CD4-positive, alpha-beta T cell treated with Interleukin-10 for 1 hour (primary cell): ENCODE measurements around the gene DDA1.
"Not testable (repeated sequence)": the region's sequence is repeated elsewhere in the genome, so short reads cannot be mapped to it uniquely, and the experiment has no call there.

Source experiments
- DNase-seq: peaks from one replicate; pipeline ENCODE4 v3.0.0-alpha.2; 2020

The DDA1 gene

DNA sequence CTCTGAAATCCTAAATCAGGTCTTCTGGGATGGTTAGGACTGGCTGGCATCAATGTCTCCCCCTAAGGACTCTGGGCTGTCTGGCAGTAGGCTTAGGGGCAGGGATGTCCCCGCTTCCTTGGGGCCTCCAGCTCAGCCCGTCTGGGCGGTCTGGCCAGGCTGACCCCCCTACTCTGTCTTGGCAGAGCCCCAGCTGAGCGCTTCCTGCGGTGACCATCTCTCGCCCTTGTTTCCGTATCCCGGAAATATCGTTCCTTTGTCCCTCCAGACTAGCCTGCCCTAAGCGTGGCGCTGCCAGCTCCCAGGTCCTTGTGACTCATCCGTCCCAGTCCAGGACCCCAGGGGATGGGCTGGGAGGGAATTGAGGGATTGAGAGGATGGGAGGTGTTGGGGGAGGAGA is 39.3 kb downstream of the DDA1 start:
- no peak for DNase-seq

DNA sequence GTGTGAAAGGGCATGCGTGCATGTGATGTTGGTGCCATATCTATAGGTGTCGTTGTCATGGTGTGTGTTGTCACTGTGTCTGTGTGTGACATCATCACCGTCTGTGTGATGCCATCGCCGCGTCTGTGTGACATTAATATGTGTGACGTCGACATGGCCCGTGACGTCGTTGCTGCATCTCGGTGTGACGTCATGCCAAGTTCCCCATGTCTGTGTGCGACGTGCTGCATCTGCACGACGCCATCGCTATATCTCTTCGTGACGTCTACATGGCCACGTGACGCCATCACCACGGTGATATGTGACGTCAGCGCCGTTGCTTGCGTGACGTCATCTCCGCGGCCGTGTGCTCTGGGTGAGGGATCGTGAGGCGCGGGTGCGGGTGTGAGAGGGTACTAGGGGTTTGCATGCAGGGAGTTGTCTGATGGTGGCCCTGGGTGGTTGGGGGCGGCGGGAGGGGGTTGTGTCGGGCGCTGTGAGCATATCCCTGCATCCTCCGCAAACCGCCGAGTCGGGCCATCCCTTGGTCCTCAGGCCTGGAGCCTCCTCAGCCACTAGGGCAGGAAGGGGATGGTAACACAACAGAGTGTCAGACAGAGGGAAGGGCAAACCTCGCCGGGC is 42.6 kb downstream of the DDA1 start:
- no peak for DNase-seq

DNA sequence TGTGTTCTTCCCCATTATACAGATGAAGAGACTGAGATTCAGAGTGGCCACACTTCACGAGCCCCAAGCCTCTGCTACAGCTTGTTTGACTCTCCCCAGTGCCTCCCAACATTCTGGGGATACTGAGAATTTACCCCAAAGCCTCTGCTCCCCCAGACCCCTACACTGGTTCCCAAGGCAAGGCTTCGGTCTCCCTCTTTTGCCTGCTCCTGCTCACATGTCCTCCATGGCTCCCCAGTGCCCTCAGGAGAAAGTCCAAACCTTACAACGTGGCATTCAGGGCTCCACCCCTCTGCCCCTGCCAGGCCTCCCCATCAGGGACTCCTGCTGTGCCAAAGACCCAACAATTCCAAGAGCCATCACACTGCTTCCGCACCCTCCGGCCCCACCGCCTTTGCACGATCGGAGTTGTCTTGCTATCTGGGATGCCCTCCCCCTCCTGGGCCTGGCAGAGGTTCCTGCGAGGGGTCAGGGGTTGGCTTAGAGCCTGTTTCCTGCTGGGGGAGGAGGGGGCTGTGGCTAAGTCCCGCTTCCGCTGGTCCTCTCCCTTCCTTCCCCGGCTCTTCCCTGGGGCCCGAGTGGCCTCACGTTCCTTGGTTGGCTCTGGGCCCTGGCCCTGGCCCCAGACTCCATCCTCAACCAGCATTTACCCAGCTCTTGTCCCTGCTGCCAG is 43.4 kb downstream of the DDA1 start:
- no peak for DNase-seq

DNA sequence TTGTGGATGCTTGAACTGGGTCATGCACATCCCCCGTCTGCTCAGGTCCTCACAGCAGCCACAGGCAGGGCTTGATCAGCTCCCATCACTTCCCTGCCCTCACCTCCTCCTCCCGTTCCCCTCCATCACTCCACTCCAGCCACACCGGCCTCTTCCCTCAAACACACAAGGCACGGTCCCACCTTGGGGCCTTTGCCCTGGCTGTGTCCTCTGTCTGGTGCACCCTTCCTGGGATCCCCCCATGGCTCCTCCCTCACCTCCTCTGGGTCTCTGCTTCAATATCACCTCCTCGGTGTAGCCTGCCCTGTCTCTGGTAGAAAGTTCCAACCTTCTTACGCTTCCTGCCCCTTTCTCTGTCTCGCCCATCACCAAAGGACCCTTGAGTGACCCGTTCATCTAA is 44.0 kb downstream of the DDA1 start:
- no peak for DNase-seq

DNA sequence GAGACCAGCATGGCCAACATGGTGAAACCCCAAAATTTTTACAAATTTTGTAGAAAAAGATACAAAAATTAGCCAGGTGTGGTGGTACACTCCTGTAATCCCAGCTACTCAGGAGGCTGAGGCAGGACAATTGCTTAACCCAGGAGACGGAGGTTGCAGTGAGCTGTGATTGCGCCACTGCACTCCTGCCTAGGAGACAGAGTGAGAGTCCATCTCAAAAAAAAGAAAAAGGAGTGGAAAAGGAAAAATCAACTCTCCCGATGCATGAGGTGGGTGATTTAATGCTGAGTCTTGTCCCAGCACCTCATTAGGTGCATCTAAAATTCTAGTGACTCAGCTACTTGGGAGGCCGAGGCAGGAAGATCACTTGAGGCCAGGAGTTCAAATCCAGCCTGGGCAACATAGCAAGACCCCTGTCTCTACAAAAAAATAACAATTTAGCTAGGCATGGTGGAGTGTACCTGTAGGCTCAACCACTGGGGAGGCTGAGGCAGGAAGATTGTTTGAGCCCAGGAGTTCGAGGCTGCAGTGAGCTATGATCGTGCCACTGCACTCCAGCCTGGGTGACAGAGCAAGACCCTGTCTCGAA is 47.8 kb downstream of the DDA1 start:
- DNase-seq: no peak

DNA sequence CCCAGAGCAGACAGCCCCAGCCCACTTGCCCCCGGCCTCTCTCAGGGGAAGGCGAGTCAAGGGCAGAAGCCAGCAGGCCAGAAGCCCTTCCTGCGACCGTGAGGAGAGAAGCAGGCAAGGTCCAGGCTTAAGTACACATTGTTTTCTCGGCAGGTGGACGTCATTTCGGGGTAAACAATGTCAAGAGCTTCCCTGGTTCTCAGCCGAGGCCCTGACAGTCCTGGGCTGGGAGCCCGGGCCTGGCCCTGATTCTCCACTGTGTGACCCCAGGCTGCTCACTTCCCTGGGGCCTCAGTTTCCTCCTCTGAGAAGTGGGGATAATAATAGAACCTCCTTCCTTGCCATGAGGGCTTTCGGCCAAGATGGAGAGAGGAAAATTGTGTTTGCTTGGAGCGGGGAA is 48.4 kb downstream of the DDA1 start:
- DNase-seq: no peak

DNA sequence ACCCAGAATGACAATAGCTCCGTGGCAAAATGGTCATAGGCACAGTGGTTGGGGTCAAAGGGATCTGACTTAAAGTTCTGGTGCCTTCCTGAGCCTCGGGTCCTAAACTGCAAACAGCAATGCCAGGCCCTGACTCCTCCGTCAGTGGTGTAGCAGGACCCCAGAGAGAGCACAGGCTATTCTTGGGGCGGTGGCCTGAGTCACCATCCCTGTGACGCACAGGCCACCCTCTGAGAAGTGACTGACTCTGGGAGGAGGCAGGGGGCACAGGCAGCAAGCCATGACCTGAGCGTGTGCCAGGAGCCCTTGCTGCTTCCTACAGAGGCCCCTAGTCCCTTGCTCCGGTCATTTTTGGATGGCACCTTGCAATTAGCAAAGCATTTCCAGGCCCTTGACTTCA is 49.0 kb downstream of the DDA1 start:
- no peak for DNase-seq

DNA sequence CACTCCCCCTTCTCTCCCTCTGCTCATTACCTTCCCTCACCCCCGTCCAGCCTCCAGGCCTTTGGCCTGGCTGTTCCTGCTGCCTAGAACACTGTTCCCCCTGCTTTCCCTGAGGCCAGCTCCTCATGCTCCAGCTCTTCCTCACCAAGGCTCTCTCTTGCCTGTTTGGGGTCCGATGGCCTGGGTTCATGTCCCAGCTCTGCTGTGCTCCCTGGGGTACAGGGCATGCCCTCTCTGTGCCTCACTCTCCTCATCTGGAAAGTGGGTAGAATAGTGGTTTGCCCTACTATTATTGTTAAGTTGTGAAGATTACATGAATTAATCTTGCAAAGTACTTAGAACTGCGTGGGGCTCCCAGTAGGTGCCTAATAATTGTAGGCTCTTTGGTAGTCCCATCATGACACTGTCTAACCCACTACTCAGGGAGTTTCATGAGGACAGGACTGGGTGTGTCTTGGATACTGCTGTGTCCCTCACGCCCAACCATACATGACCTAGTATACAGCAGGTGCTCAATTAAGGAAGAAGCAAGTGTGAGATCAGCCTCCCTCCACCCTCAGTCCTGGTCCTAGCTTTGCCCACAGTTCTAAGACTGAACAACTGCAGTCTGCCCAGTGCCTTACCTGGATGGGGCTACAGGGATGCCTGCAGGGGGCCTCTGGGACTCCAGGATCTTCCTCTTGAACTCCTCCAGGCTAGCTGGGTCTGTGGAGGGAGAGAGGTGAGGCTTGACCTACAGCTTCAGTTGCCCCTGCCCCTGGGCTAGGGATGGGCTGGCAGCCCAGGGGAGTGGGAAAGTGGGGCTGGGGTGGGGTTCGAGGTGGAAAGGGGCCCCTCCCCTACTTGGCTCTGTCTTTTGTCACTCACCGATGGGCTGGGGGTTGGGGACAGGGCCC is 50.8 kb downstream of the DDA1 start:
- no peak for DNase-seq

DNA sequence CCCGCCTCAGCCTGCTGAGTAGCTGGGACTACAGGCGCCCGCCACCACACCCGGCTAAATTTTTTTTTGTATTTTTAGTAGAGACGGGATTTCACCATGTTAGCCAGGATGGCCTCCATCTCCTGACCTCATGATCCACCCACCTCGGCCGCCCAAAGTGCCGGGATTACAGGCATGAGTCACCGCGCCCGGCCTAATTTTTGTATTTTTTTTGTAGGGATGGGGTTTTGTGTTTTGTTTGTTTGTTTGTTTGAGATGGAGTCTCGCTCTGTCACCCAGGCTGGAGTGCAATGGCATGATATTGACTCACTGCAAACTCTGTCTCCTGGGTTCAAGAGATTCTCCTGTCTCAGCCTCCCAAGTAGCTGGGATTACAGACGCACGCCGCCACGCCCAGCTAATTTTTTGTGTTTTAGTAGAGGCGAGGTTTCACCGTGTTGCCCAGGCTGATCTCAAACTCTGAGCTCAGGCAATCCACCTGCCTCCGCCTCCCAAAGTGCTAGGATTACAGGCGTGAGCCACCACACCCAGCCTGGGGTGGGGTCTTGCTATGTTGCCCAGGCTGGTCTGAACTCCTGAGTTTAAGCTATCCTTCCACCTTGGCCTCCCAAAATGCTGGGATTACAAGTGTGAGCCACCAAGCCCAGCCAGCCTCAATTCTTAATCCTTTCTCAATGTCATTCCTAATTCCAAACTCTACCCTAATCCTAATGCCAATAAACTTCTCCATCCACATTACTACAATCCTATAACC is 54.7 kb downstream of the DDA1 start:
- DNase-seq: not testable (repeated sequence)

DNA sequence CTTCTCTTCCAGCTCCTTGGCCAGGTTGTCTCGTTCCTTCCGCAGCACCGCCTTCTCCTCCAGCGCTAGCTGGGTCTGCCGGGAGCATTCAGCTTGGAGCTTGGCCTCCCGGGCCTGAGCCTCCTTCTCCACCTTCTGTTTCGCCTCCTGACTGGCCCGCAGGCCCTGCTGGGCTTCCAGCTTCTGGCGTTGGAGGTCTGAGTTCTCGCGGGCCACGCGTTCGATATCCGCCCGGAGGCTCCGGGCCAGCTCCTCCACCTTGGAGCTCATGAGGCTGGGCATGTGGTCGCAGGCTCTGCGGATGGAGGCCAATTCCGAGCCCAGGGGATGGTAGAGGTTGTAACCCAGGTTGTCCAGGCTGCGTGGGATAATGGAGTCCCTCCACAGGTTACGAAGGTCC is 56.0 kb downstream of the DDA1 start:
- DNase-seq: no peak

DNA sequence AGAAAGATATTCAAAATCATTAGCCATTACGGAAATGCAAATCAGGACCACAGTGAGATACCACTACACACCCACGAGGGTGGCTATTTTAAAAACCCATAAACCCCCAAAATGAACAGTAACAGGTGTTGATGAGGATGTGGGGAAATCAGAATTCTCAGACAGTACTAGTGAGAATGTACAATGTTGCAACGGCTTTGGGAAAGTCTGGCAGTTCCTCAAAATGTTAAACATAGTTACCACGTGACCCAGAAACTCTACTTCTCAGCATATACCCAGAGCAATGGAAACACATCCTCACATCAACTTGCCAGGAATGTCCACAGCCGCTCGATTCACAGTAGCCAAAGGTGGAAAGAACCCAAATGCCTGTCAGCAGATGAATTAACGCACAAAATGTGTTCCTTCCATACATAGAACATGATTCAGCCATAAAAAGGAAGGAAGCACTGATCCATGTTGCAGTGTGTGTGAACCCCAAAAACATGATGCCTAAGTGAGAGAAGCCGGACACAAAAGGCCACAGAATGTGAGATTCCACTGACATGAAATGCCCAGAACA is 60.7 kb downstream of the DDA1 start:
- DNase-seq: no peak
